Umbilical cord (tissue), 2 donors: ENCODE results near the gene EPM2A. TPM values are rescaled to one million over a fixed set of nuclear protein-coding genes. Genes with fewer than 3 reads are reported as not detected.
"Not testable (repeated sequence)": the region's sequence is repeated elsewhere in the genome, so short reads cannot be mapped to it uniquely, and the experiment has no call there.

ENCODE experiments used
- DNase-seq: peaks from one replicate; pipeline ENCODE4 v3.0.0-alpha.2; 2015; ENCODE audit warnings: low spot score
- total RNA-seq: library from RNA; depleted of rRNA; stranded (reverse); fragments of >200 nt; gene quantifications from one replicate; pipeline ENCODE4 v1.2.3, GENCODE V29; 2014; ENCODE audit warnings: low replicate concordance; ENCODE audit not compliant: insufficient read depth

Gene EPM2A
- total RNA-seq, 1 donor from 2014 or later, result 27.7 TPM

DNA sequence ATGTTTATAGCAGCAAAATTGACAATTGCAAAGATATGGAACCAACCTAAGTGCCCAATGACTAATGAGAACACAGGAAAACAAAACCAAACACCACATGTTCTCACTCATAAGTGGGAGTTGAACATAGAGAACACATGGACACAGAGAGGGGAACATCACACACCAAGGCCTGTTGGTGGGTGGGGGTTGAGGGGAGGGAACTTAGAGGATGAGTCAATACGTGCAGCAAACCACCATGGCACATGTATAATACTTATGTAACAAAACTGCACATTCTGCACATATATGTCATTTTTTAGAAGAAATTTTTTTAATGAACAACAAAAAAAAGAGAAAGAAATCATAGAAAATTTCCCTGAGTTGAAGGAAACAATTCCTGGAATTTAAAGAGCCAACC, 3.9 kb downstream of the EPM2A start:
- no peak for DNase-seq

DNA sequence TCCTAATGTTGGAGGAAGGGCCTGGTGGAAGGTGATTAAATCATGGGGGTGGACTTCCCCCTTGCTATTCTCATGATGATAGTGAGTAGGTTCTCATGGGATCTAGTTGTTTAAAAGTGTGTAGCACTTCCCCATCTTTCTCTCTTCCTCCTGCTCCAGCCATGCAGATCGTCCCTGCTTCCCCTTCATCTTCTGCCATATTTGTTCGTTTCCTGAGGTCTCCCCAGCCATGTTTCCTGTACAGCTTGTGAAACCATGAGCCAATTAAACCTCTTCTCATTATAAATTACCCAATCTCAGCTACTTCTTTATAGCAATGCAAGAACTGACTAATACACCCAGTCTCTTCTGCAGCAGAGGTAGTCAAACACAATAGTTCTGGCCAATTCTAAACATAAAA, 5.4 kb downstream of the EPM2A start:
- DNase-seq, result no peak

DNA sequence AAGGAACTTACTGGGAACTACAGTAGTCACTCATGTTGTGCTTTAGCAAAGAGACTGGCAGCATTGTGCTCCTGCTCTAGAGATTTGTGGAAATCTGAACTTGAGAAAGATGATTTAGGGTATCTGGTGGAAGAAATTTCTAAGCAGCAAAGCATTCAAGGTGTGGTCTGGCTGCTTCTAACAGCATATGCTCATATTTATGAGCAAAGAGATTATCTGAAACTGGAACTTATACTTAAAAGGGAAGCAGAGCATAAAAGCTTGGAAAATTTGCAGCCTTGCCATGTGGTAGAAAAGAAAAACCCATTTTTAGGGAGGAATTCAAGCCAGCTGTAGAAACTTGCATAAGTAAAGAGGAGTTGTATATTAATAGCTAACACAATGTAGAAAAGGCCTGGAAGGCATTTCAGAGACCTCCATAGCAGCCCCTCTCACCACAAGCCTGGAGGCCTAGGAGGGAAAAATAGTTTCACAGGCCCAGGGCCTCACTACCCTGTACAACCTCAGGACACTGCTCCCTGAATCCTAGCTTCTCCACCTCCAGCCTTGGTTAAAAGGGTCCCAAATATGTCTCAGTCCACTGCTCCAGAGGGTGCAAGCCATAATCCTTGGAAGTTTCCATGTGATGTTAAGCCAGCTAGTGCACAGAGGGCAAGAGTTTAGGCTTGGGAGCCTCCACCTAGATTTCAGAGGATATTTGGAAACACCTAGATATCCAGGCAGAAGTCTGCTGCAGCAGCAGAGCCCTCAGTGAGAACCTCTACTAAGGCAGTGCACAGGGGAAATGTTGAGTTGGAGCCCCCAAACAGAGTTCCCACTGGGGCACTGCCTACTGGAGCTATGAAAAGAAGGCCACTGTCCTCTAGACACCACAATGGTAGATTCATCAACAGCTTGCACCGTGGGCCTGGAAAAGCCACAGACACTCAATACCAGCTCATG, 6.6 kb downstream of the EPM2A start:
- no peak for DNase-seq

DNA sequence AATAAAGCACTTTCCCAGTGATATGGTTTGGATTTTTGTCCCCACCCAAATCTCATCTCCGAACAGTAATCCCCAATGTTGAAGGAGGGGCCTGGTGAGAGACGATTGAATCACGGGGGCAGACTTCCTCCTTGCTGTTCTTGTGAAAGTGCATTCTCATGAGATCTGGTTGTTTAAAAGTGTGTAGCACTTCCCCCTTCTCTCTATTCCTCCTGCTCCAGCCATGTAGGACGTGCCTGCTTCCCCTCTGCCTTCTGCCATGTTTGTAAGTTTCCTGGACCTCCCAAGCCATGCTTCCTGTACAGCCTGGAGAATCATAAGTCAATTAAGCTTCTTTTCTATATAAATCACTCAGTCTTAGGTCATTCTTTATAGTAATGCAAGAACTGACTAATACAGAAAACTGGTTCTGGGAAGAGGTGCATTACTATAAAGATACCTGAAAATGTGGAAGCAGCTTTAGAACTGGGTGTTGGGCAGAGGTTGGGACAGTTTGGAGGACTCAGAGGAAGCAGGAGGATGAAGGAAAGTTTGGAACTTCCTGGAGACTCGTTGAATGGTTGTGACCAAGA, 7.4 kb downstream of the EPM2A start:
- DNase-seq, result no peak

DNA sequence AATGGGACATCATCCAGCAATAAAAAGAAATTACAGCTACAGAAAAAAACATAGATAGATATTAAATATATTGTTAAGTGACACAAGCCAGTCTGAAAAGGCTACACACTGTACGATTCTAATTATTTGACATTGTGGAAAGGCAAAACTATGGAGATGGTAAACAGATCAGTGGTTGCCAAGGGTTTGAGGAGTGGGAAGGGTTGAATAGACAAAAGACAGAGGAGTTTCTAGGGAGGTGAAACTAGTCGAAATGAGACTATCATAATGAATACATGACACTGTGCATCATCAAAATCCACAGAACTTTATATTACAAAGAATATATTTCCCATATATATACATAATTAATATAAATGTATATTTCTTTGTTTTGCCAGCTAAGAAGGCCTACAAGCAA, 9.8 kb downstream of the EPM2A start:
- no peak for DNase-seq

DNA sequence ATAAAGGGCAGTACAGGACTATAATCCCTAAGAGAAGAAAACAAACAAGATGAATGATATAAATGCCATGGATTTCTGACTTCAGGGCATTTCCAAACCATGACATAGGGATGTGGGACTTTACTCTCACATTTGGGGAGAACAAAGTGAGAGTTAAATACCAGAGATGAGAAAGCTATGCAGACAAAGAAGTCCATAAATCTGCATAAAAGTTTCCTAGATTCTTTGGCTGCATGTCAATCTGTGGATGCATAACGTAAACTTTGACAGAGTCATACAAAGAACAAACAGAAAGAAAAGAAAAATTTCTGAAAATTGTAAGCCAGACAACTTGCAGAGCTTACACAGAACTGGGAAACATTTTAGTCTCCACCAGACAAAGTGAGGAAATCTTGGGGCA, 11.7 kb downstream of the EPM2A start:
- no peak for DNase-seq

DNA sequence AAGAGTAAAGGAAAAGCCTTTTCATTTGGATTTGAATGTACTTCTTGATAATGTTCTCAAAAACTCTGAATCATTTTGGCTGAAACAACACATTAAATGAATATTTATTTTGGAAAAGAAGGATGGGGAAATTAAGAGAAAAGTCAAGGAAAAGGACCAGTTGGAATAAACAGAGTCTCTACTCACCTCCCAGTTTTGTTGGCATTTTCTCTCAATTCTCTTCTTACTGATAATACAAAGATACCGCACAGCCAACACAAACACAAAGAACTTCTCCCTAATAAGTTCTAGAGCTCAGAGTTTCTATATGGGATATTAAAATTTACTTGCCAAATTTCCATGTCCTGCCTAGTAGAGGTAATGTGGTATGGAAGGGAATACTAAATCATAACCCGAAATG, 13.1 kb downstream of the EPM2A start:
- DNase-seq, result no peak

DNA sequence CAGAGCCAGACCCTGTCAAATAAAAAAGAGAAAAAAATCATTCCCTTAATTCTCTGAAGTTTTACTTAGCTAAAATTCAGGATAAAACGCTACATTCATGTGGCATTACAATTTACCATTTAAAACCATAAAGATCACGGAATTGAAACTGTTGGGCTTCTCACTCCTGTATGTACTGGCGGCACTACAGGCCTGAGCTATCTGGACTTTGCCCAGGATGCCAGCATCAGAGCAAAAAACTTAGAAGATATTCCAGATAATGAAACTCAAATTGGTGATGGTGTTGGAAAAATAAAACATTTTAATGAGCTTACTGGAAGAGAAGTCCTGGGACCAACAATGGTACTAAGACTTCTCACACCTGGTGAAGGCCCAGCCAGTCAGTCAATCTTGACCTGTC, 14.2 kb downstream of the EPM2A start:
- no peak for DNase-seq

DNA sequence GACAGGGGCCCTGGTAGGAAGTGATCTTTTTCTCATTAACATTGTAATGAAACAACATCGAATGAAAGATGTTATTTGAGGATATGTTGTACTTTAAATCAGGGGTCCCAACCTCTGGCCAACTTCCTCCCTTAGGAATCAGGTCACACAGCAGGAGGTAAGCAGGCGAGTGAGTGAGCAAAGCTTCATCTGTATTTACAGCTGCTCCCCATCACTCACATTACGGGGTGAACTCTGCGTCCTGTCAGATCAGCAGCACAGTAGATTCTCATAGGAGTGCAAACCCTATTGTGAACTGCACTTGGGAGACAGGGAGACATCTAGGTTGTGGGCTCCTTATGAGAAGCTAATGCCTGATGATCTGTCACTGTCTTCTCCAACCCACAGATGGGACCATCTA, 19.9 kb downstream of the EPM2A start:
- DNase-seq, result no peak

DNA sequence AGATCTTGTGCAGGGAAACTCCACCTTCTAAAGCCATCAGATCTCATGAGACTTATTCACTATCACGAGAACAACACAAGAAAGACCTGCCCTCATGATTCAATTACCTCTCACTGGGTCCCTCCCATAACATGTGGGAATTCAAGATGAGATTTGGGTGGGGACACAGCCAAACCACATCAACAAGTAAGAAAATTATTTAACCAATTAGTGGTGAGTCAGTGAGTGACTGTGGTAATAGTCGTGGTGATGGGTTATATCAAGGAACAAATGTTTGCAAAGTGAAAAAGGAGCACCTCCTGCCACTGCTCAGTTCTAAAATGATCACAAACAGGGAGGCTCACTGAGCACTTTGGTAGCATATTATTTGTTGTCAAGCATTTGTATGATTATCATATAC, 20.6 kb downstream of the EPM2A start:
- DNase-seq, result no peak

DNA sequence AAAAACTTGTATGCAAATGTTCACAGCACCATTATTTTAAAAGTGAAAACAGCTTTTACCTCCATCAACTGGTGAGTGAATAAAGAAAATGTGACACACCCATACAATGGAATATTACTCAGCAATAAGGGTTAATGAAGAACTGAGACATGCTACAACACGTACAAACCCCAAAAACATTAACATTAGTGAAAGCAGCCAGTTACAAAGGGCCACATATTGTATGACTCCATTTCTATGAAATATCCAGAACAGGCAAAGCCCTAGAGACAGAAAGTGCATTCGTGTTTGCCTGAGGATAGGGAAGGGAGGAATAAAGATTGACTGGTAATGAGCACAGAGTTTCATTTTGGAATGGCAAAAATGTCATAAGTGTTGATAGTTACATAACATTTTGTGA, 21.5 kb downstream of the EPM2A start:
- DNase-seq, result no peak

DNA sequence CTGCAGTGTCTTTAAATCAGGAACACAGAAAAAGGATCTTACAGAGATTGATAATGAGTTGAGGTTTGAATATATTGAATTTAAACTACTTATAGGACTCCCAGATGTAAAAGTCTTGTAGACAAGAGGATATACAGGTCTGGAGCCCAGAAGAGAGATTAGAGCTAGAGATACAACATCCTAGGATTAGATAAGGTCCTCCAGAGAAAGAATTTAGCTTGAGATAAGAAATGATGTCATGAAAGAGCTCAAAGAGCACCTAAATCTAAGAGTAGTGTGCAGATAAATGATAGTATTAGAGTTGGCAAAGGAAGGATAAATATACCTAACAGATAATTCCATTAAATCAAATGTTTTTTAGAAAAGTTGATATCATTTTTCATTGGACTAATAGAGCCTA, 23.9 kb downstream of the EPM2A start:
- DNase-seq, result peak; percentile 2

DNA sequence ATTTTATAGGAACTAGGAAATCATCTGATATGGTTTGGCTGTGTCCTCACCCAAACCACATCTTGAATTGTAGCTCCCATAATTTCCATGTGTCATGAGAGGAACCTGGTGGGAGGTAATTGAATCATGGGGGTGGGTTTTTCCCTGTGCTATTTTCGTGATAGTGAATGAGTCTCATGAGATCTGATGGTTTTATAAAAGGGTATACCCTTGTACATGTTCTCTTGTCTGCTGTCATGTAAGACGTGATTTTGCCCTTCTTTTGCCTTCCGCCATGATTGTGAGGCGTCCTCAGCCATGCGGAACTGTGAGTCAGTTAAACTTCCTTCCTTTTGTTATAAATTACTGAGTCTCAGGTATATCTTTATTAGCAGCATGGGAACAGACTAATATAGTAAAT, 27.9 kb downstream of the EPM2A start:
- no peak for DNase-seq

DNA sequence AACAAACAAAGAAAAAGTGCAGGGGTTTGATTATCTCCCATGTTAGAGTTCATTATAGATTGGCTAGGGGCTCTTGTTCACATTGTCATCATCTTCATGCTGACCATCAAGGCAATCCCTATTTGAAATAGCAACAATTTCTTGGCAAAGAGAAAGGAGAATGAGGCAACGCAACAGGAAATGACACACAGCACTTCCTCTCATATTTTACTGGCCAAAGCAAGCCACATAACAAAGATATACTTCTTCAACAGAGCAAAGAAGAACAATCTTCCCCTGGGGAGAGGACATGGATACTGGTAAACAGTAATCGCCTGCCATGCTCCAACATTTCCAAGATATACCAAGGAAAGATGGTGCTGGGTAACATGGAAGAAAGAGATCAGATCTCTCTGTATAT, 29.8 kb downstream of the EPM2A start:
- no peak for DNase-seq

DNA sequence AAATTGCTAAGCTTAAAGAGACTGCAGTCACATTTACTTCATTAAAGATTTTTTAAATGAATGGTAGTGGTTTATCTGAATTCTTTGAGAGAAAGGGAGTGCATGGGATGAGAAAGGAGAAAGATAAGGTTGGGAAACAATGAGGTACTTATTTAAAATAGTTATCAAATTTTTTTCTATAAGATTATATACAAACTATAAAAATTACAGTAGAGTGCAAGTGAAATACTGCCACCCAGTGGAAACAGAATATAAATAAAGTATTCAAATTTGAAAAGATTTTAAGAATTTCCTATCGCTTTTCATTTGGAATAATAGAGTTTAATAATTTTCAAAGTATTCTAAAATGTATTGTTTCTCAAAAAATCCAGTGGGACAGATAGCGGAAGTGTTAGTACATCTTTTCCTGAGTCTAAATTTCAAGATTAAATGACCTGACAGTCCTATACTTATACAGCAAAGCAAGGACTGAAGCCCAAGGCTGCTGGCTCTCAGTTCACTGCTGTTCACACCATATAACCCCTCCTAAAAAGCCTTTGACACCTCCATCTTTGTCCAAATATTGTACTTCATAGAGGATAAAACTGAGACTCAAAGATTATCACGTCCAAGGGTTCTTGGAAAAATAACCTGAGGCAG, 31.1 kb downstream of the EPM2A start:
- DNase-seq, result peak; percentile 22

DNA sequence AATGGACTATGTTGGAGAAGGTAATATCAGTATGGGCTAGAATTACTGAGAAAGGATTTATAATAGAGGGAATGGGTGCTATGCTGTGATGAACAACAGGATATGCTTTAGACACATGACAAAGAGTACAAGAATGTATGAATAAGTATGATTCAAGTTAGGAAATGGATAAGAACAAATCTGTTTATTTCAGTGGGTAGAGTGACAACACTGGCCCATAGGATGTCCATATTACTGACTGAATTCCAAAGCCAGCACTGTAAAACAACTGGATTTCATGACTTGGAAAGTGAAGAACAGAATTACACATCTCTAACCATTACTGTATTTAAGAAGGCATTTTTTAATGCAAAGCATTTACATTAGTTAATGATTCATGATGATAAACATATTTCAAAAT, 35.9 kb downstream of the EPM2A start:
- no peak for DNase-seq

DNA sequence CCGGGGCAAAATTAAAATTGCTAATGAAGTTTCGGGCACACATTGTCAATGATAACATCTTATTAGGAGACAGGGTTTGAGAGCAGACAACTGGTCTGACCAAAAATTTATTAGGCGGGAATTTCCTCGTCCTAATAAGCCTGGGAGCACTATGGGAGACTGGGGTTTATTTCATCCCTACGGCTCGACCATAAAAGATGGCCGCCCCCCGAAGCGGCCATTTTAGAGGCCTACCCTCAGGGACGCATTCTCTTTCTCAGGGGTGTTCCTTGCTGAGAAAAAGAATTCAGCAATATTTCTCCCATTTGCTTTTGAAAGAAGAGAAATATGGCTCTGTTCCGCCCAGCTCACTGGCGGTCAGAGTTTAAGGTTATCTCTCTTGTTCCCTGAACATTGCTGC, 37.9 kb downstream of the EPM2A start:
- DNase-seq, result not testable (repeated sequence)

DNA sequence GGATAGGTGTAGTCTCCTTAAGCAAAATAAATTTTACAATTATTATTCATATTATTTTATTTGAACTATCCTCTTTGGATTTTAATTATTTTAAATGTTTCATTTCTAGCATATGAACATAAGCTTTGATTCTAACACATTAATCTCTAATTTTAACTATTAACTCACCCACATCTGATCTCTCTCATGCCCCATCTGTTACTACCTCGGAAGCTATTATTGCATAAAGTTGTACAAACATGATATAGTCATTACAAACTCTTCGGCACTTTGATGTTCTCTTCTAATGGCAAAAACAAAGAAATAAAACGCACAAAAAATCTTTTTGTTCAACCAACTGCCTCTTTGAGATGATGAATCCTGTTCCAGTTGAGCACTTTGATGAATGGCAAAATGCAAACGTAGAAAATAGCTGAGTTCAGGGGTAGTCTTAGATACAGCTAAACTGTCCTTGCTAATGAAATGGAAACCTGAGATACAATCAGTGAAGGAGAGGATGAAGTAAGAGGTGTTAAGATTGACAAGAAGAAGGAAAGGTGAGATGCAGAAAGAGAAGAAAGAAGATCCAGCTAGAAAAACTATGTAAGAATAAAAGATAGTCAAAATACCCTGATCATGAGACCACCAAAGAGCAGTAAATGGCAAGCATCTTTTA, 41.1 kb downstream of the EPM2A start:
- DNase-seq, result no peak

DNA sequence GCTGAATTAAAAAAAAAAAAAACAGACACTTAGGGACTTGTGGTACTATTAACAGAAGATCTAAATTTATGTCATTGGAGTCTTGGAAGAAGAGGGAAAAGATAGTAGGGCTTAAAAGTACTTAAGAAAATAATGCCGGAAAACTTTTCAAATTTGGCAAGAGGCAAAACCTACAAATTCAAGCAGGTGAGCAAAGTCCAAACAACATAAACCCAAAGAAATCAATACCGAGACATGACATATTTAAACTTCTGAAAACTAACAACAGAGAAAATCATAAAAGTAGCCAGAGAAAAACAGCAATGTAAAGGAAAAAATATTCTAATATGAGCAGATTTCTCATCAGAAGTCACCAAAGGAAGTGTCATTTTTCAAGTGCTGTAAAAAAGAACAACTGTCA, 44.4 kb downstream of the EPM2A start:
- no peak for DNase-seq

DNA sequence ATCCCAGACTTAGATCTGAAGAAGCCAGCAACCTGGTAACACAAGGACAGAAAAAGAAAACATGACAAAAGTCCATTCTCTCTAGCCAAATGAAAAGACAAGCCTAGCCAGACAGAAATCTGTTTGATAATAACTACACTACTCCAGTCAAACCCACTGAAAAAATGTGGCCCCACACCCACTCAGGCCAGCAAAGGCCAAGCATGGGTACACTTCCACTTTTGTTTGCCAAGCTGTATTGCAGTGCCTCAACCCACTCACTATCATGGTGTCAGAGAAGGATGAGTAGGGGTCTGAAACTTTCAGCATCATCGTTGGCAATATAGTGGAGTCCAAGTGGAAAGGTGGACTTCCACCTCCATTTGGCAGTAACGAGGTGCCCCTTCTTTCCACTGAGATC, 45.8 kb downstream of the EPM2A start:
- no peak for DNase-seq

DNA sequence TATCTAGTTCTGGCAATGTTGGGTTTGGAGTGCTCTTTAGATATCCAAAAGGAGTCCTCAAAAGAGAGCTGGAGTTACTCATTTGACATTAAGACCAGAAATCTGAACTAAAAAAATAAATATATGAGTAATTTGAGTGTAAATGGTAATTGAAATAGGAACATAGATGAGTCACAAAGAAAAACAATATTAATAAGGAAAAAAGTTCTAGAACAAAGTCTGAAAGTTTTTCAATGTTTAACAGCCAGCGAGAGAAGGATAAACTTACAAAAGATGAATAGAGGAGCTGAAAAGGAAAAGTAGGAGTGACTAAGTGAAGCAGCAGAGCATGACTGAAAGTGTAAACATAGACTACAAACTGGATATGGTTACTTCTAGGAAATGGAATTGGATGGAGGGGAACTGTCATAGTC, 46.8 kb downstream of the EPM2A start:
- no peak for DNase-seq

DNA sequence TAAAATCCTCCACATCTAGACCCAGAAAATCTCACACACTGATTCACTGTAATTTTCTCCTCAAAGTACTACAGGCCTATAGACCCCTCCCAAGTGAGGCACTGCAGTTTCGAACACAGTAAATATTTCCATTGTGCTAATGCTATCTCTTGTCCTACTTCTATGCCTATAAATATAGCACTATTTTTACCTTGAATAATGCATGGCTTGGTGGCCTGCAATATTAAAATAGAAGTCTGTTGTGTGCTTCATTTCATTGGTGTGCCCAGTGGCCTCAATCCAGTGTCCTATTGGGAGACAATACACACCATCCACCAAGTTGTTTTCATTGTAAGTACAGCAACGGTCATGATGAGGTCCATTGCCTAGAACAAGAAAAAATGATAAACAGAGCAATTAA, 49.4 kb downstream of the EPM2A start:
- no peak for DNase-seq
